ENCODE measurements around the gene NIF3L1.

- TF ChIP-seq CTCF (IDR thresholded peaks at IDR 0.05; ENCODE audit: low read length) (no peak), EZH2 (IDR thresholded peaks at IDR 0.05; ENCODE audit: borderline replicate concordance, low read length) (no peak)
Observed at GRCh38 chr2:200944467-200945394, 55.6 kb downstream of the NIF3L1 start.
